Measurements from ENCODE around the gene MAST3.

MAST3 gene

GRCh38 chr19:18130523-18131242, 33.1 kb downstream of the MAST3 start:
- no peaks in the 10 kb centered on the region for H4K20me1 ChIP-seq (ENCODE audit: insufficient read depth, low read length, poor library complexity, severe bottlenecking)
- H3K36me3 ChIP-seq (ENCODE audit: insufficient read depth, low read length) = no peaks in the 10 kb centered on the region; the same call in 1 of the 2 replicates
- H2AFZ ChIP-seq (ENCODE audit: low read length) = no peak overlapping the region
- no peaks in the 10 kb centered on the region for H3K9me3 ChIP-seq (ENCODE audit: insufficient read depth, low read depth, low read length)
- no peak overlapping the region for H3K4me2 ChIP-seq (ENCODE audit: low read depth, low read length, poor library complexity, severe bottlenecking)
- H3F3A ChIP-seq (ENCODE audit: low read depth) = no peaks in the 10 kb centered on the region
- peaks cover 3% of the 10 kb centered on the region for H3K4me1 ChIP-seq (ENCODE audit: insufficient read depth, low read length, poor library complexity, severe bottlenecking)
- H3K4me3 ChIP-seq (ENCODE audit: low read length, poor library complexity, severe bottlenecking) = no peak overlapping the region
- no peaks in the 10 kb centered on the region for H3K27me3 ChIP-seq (ENCODE audit: insufficient read depth, low read length, poor library complexity, severe bottlenecking)
- H3K79me2 ChIP-seq (ENCODE audit: insufficient read depth, low read length) = no peaks in the 10 kb centered on the region
- H3K9me2 ChIP-seq (replicated peaks; ENCODE audit: low read depth, low read length) = no peaks in the 10 kb centered on the region
- H3K9ac ChIP-seq (ENCODE audit: low read depth, low read length, poor library complexity, severe bottlenecking) = no peak overlapping the region
- no peak for TF ChIP-seq EZH2phosphoT487 (IDR thresholded peaks at IDR 0.05; ENCODE audit: borderline replicate concordance)
- no peak for TF ChIP-seq CTCF (conservative IDR thresholded peaks at IDR 0.05; ENCODE audit: low read length)

GRCh38 chr19:18131841-18132596, 34.4 kb downstream of the MAST3 start:
- TF ChIP-seq CTCF (conservative IDR thresholded peaks at IDR 0.05; ENCODE audit: low read length) (no peak), EZH2phosphoT487 (IDR thresholded peaks at IDR 0.05; ENCODE audit: borderline replicate concordance) (no peak)

GRCh38 chr19:18135712-18136584, 38.4 kb downstream of the MAST3 start:
- no peaks in the 10 kb centered on the region; the same call in 1 of the 2 replicates for H3K36me3 ChIP-seq (ENCODE audit: insufficient read depth, low read length)
- H3F3A ChIP-seq (ENCODE audit: low read depth) = no peaks in the 10 kb centered on the region
- no peaks in the 10 kb centered on the region for H3K79me2 ChIP-seq (ENCODE audit: insufficient read depth, low read length)
- H3K4me2 ChIP-seq (ENCODE audit: low read depth, low read length, poor library complexity, severe bottlenecking) = no peak overlapping the region
- H4K20me1 ChIP-seq (ENCODE audit: insufficient read depth, low read length, poor library complexity, severe bottlenecking) = no peaks in the 10 kb centered on the region
- no peak overlapping the region for H2AFZ ChIP-seq (ENCODE audit: low read length)
- no peaks in the 10 kb centered on the region for H3K9me2 ChIP-seq (replicated peaks; ENCODE audit: low read depth, low read length)
- H3K4me1 ChIP-seq (ENCODE audit: insufficient read depth, low read length, poor library complexity, severe bottlenecking) = no peaks in the 10 kb centered on the region
- H3K9ac ChIP-seq (ENCODE audit: low read depth, low read length, poor library complexity, severe bottlenecking) = no peak overlapping the region
- TF ChIP-seq CTCF (conservative IDR thresholded peaks at IDR 0.05; ENCODE audit: low read length) (no peak), EZH2phosphoT487 (IDR thresholded peaks at IDR 0.05; ENCODE audit: borderline replicate concordance) (no peak)
- no peak overlapping the region for H3K4me3 ChIP-seq (ENCODE audit: low read length, poor library complexity, severe bottlenecking)
- H3K27me3 ChIP-seq (ENCODE audit: insufficient read depth, low read length, poor library complexity, severe bottlenecking) = no peaks in the 10 kb centered on the region
- no peaks in the 10 kb centered on the region for H3K9me3 ChIP-seq (ENCODE audit: insufficient read depth, low read depth, low read length)

More at GRCh38 chr19:18131841-18132596, 34.4 kb downstream of the MAST3 start:
- no peak overlapping the region for H3K4me3 ChIP-seq (ENCODE audit: low read length, poor library complexity, severe bottlenecking)
- H3K9me3 ChIP-seq (ENCODE audit: insufficient read depth, low read depth, low read length) = no peaks in the 10 kb centered on the region
- H3K4me1 ChIP-seq (ENCODE audit: insufficient read depth, low read length, poor library complexity, severe bottlenecking) = peaks cover 3% of the 10 kb centered on the region
- H3K4me2 ChIP-seq (ENCODE audit: low read depth, low read length, poor library complexity, severe bottlenecking) = no peak overlapping the region
- H3K27me3 ChIP-seq (ENCODE audit: insufficient read depth, low read length, poor library complexity, severe bottlenecking) = no peaks in the 10 kb centered on the region
- no peaks in the 10 kb centered on the region for H3F3A ChIP-seq (ENCODE audit: low read depth)
- no peak overlapping the region for H2AFZ ChIP-seq (ENCODE audit: low read length)
- H3K79me2 ChIP-seq (ENCODE audit: insufficient read depth, low read length) = no peaks in the 10 kb centered on the region
- no peaks in the 10 kb centered on the region; the same call in 1 of the 2 replicates for H3K36me3 ChIP-seq (ENCODE audit: insufficient read depth, low read length)
- H3K9me2 ChIP-seq (replicated peaks; ENCODE audit: low read depth, low read length) = no peaks in the 10 kb centered on the region
- no peaks in the 10 kb centered on the region for H4K20me1 ChIP-seq (ENCODE audit: insufficient read depth, low read length, poor library complexity, severe bottlenecking)
- no peak overlapping the region for H3K9ac ChIP-seq (ENCODE audit: low read depth, low read length, poor library complexity, severe bottlenecking)
